PFSK-1 (cell line): Measurements from ENCODE around the gene PTPN14.

Experiments used
- POLR2AphosphoS5 ChIP-seq: IDR thresholded peaks from 2 replicates; pipeline ENCODE4 v1.6.1; 2012; ENCODE audit warnings: low read depth, mild to moderate bottlenecking, control low read depth, low read length, moderate library complexity
- SIN3A ChIP-seq: IDR thresholded peaks from 2 replicates; pipeline ENCODE4 v1.6.1; 2012; ENCODE audit warnings: mild to moderate bottlenecking, low read length, moderate library complexity, borderline replicate concordance; ENCODE audit not compliant: insufficient read depth
- TAF1 ChIP-seq: IDR thresholded peaks from 2 replicates; pipeline ENCODE4 v1.6.1; 2012; ENCODE audit warnings: low read length, control low read depth, borderline replicate concordance; ENCODE audit not compliant: insufficient read depth
- TF ChIP-seq, protein P1 (sequence below), 2 experiments: IDR thresholded peaks; 2 replicates each; pipeline versions ENCODE4 v1.6.1 to v1.8.0; 2011 to 2012; ENCODE audit warnings: low read depth in 2 of 2, low read length in 2 of 2, control low read depth in 1 of 2, inconsistent platforms in 1 of 2, mild to moderate bottlenecking in 1 of 2, moderate library complexity in 1 of 2; ENCODE audit not compliant: insufficient read depth in 1 of 2

DNA sequence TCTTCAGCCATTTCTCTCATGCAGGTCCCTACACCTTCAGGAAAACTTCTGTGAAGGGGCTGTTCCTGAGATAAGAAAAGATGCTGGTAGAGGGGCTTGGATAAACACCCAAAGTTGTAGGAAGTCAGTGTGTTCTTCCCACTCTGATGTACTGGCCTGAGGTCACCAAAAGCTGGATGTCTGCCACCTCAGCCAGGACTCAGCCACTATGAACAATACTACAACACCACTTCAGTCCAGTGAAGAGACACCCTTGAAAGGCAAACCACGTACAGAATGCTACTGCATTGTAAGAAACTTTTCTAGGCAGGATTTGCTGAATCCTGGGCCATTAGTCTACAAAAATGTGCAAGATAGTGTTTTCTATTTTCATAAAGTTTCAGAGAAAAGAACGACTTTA is 2.4 kb downstream of the PTPN14 start:
- no peak for TF ChIP-seq TAF1
- TF ChIP-seq, protein P1, sequence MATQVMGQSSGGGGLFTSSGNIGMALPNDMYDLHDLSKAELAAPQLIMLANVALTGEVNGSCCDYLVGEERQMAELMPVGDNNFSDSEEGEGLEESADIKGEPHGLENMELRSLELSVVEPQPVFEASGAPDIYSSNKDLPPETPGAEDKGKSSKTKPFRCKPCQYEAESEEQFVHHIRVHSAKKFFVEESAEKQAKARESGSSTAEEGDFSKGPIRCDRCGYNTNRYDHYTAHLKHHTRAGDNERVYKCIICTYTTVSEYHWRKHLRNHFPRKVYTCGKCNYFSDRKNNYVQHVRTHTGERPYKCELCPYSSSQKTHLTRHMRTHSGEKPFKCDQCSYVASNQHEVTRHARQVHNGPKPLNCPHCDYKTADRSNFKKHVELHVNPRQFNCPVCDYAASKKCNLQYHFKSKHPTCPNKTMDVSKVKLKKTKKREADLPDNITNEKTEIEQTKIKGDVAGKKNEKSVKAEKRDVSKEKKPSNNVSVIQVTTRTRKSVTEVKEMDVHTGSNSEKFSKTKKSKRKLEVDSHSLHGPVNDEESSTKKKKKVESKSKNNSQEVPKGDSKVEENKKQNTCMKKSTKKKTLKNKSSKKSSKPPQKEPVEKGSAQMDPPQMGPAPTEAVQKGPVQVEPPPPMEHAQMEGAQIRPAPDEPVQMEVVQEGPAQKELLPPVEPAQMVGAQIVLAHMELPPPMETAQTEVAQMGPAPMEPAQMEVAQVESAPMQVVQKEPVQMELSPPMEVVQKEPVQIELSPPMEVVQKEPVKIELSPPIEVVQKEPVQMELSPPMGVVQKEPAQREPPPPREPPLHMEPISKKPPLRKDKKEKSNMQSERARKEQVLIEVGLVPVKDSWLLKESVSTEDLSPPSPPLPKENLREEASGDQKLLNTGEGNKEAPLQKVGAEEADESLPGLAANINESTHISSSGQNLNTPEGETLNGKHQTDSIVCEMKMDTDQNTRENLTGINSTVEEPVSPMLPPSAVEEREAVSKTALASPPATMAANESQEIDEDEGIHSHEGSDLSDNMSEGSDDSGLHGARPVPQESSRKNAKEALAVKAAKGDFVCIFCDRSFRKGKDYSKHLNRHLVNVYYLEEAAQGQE (IDR thresholded peaks at IDR 0.05; ENCODE audit: insufficient read depth in 1 of 2, low read depth in 2 of 2, low read length in 2 of 2) = no peak
- TF ChIP-seq POLR2AphosphoS5 = no peak
- TF ChIP-seq SIN3A = no peak
